ENCODE data around the gene PATJ. TPM values are rescaled to one million over a fixed set of nuclear protein-coding genes. Genes with fewer than 3 reads are reported as not detected.

Gene PATJ
- total RNA-seq, 1 experiment from 2014 or later: 48.8 TPM

- TF ChIP-seq TCF7L2 (IDR thresholded peaks at IDR 0.05; ENCODE audit: borderline replicate concordance, extremely low read depth, insufficient read depth, insufficient read length) (no peak), ATF3 (IDR thresholded peaks at IDR 0.05) (no peak), ZBTB33 (IDR thresholded peaks at IDR 0.05; ENCODE audit: extremely low read depth, insufficient replicate concordance, low read length) (no peak)
Observed at GRCh38 chr1:62012836-62013235, 270.6 kb downstream of the PATJ start (continued).

- Histone ChIP-seq H3K9ac (ENCODE audit: low read length) (no peak overlapping the region), H3K9me2 (ENCODE audit: insufficient read depth) (no peaks in the 10 kb centered on the region), H3K79me2 (ENCODE audit: insufficient read depth, low read length) (no peaks in the 10 kb centered on the region), H3K27ac (ENCODE audit: low read depth, low read length) (no peak overlapping the region), H3K4me1 (ENCODE audit: control insufficient read depth in 1 of 2, insufficient read depth in 2 of 2, low read length in 2 of 2) (no peaks in the 10 kb centered on the region), H3K27me3 (ENCODE audit: insufficient read depth, low read length) (no peaks in the 10 kb centered on the region), H3K4me3 (replicated peaks in 1 of 2; ENCODE audit: low read depth in 1 of 2, low read length in 2 of 2) (no peak overlapping the region), H3K36me3 (ENCODE audit: control insufficient read depth in 1 of 2, insufficient read depth in 2 of 2, low read length in 2 of 2) (no peaks in the 10 kb centered on the region), H4K20me1 (ENCODE audit: insufficient read depth) (no peaks in the 10 kb centered on the region), H3K9me3 (ENCODE audit: control insufficient read depth in 1 of 2, insufficient read depth in 1 of 2, low read depth in 1 of 2, low read length in 2 of 2) (no peaks in the 10 kb centered on the region), H3K4me2 (ENCODE audit: low read length) (no peak overlapping the region), H2AFZ (ENCODE audit: low read depth, low read length, poor library complexity, severe bottlenecking) (no peak overlapping the region)
- intact Hi-C loops (cut with micrococcal nuclease): no loop called here
- DNase-seq (ENCODE audit: low read depth, low spot score): no peak
- ChIA-PET CTCF (no interaction called here), POLR2A (no interaction called here), RAD21 (ENCODE audit: low non-redundant PET in 1 of 2, low total read pairs in 2 of 2, uncharacterized antibody in 2 of 2, unreplicated experiment in 2 of 2) (no interaction called here)
- BruUV-seq (replicated peaks): no TSS peak
- ATAC-seq: no peak
- no peak for TF ChIP-seq EZH2phosphoT487 (IDR thresholded peaks at IDR 0.05; ENCODE audit: borderline replicate concordance)
- TF ChIP-seq RAD21 (IDR thresholded peaks at IDR 0.05; ENCODE audit: low read depth): no peak
- no peak for TF ChIP-seq EZH2 (IDR thresholded peaks at IDR 0.05)
- TF ChIP-seq REST (IDR thresholded peaks at IDR 0.05; ENCODE audit: low read depth): no peak
- no peak for TF ChIP-seq SP1 (IDR thresholded peaks at IDR 0.05; ENCODE audit: low read depth)
- no peak for TF ChIP-seq POLR2A (IDR thresholded peaks at IDR 0.05; ENCODE audit: borderline replicate concordance, extremely low read depth, insufficient read depth, insufficient read length)
- no peak for TF ChIP-seq ZFX (IDR thresholded peaks at IDR 0.05)
- TF ChIP-seq ZNF274 (IDR thresholded peaks at IDR 0.05; ENCODE audit: low read depth, low read length): no peak
- no peak for TF ChIP-seq EGR1 (IDR thresholded peaks at IDR 0.05; ENCODE audit: low read depth)
- no peak for TF ChIP-seq SRF (IDR thresholded peaks at IDR 0.05; ENCODE audit: low read depth)
- no peak for TF ChIP-seq CEBPB (IDR thresholded peaks at IDR 0.05; ENCODE audit: low read depth)
- TF ChIP-seq TCF7L2 (IDR thresholded peaks at IDR 0.05; ENCODE audit: borderline replicate concordance, extremely low read depth, insufficient read depth, insufficient read length): no peak
- TF ChIP-seq MAX (IDR thresholded peaks at IDR 0.05): no peak
- TF ChIP-seq ELF1 (IDR thresholded peaks at IDR 0.05; ENCODE audit: borderline replicate concordance, low read depth): no peak
- no peak for TF ChIP-seq CTCF (IDR thresholded peaks at IDR 0.05 in 2 of 3, conservative IDR thresholded peaks at IDR 0.05 in 1 of 3; ENCODE audit: borderline replicate concordance in 1 of 3, insufficient read depth in 1 of 3, low read depth in 2 of 3, low read length in 2 of 3)
- no peak for TF ChIP-seq JUND (IDR thresholded peaks at IDR 0.05)
Observed at GRCh38 chr1:62013264-62013663, 271.0 kb downstream of the PATJ start.
